ENCODE results near the gene SUGP2. TPM values are rescaled to one million over a fixed set of nuclear protein-coding genes. Genes with fewer than 3 reads are reported as not detected.

SUGP2 gene
- total RNA-seq, 1 donor from 2014 or later: 24.8 TPM

DNA sequence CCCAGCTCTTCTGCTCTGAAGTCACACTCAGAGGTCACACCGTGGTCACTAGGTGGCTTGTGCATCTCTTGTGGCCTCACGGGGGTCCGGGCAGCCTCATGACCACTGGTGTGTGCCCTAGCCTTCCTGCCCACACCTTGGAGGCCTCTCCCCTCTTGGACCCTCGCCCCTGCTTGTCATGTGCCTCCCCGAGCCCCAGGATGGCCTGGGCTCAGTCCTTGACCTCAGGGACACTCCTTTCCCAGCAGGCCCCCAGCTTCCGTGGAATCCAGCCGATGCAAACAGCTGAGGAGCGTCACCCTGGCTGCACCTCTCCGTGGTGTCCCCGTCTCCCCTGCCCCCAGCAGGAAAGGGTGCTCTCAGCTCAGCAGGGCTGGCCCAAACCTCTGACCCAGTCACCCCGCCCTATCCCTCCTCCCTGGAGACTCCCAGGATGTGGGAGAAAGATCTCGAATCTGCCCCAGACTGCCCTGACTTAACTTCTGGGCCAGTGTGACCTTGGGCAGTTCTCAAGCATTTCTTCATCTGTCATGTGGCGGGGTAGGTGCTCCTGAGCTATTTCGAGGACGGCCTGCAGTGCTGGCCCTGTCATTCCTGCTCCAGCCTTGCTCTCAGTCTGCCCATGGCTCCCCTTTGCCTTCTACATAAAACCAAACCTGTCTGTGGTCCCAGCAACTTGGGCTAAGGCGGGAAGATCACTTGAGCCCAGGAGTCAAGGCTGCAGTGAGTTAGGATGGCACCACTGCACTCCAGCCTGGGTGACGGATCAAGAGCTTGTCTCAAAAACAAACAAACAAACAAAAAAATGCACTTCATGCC lies 25.9 kb upstream of the SUGP2 start:
- no peak overlapping the region for H3K4me3 ChIP-seq (ENCODE audit: low read depth, low read length)
- TF ChIP-seq, protein P1, sequence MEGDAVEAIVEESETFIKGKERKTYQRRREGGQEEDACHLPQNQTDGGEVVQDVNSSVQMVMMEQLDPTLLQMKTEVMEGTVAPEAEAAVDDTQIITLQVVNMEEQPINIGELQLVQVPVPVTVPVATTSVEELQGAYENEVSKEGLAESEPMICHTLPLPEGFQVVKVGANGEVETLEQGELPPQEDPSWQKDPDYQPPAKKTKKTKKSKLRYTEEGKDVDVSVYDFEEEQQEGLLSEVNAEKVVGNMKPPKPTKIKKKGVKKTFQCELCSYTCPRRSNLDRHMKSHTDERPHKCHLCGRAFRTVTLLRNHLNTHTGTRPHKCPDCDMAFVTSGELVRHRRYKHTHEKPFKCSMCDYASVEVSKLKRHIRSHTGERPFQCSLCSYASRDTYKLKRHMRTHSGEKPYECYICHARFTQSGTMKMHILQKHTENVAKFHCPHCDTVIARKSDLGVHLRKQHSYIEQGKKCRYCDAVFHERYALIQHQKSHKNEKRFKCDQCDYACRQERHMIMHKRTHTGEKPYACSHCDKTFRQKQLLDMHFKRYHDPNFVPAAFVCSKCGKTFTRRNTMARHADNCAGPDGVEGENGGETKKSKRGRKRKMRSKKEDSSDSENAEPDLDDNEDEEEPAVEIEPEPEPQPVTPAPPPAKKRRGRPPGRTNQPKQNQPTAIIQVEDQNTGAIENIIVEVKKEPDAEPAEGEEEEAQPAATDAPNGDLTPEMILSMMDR (conservative IDR thresholded peaks at IDR 0.05; ENCODE audit: low read depth, low read length): no peak
- DNase-seq (ENCODE audit: low read depth): no peak

- TF ChIP-seq, protein P1 (conservative IDR thresholded peaks at IDR 0.05; ENCODE audit: low read depth, low read length): no peak
- no peak for DNase-seq (ENCODE audit: low read depth)
- H3K4me3 ChIP-seq (ENCODE audit: low read depth, low read length): no peak overlapping the region
These were observed 24.4 kb upstream of the SUGP2 start for GRCh38 chr19:19057720-19058119.

DNA sequence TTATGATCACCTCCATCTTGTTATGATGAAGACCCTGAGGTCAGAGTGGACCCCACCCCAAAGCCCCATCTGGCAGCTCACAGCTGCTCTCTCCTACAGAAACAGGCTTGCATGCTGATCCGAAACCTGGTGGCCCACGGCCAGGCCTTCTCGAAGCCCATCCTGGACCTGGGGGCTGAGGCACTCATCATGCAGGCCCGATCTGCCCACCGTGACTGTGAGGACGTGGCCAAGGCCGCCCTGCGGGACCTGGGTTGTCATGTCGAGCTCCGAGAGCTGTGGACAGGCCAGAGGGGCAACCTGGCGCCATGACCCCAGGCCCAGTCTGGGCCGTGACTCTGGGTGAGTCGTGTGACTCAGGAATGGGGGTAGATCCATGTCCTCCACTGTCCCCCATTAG lies 24.0 kb upstream of the SUGP2 start:
- TF ChIP-seq, protein P1 (conservative IDR thresholded peaks at IDR 0.05; ENCODE audit: low read depth, low read length): no peak
- DNase-seq (ENCODE audit: low read depth): no peak
- H3K4me3 ChIP-seq (ENCODE audit: low read depth, low read length): no peak overlapping the region

DNA sequence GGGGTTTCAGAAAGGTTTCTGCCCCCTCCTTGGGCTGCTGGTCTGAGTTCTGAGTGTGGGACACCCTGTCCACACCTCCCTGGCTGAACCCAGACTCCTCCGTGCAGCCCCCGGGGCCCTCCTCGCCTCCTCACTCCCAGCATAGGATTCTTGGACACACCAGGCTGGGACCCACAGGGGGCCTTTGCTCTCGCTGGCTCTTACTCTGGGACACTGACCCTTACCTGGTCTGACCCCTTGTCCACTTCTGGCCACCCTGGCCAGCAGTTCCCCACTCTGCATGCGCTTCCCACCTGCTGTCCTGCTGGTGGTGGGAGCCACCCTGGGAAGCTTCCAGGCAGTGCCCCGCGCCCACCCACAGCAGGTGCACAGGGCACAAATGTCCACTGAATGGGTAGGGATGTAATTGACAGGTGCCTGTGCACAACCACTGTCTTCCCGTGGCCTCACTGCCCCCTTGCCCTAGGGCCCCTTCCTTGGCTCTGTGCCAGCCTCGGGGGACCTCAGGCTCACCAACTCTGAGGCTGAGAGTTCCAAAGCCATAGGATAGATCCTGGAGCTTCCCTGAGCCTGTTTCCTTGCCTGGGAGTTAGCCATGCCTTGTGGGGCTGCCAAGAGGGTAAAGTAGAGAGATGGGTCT lies 23.4 kb upstream of the SUGP2 start:
- no peak overlapping the region for H3K4me3 ChIP-seq (ENCODE audit: low read depth, low read length)
- no peak for DNase-seq (ENCODE audit: low read depth)
- TF ChIP-seq, protein P1 (conservative IDR thresholded peaks at IDR 0.05; ENCODE audit: low read depth, low read length): no peak

GRCh38 chr19:19055701-19056100 lies 22.4 kb upstream of the SUGP2 start:
- H3K4me3 ChIP-seq (ENCODE audit: low read depth, low read length): no peak overlapping the region
- no peak for DNase-seq (ENCODE audit: low read depth)
- TF ChIP-seq, protein P1 (conservative IDR thresholded peaks at IDR 0.05; ENCODE audit: low read depth, low read length): no peak

DNA sequence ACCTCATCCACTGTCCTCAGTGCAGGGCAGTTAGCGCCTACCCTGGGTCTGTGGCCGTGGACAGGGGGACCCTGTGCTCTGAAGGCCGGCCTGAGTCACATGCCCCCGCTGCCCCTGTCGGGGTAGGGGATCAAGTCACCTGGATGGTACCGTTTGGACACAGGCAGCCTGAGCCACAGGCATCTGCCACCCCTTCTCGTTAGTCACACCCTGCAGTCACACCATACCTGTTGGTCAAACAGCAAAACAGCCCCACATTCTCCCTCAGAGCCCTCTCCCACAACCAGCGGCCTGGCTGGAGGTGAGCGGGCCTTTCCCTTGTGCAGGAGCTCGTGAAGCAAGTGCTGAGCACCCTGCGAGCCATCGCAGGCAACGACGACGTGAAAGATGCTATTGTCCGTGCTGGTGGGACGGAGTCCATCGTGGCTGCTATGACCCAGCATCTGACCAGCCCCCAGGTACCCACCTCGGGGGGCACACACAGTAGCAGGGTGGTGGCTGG lies 21.7 kb upstream of the SUGP2 start:
- TF ChIP-seq, protein P1 (conservative IDR thresholded peaks at IDR 0.05; ENCODE audit: low read depth, low read length): no peak
- no peak for DNase-seq (ENCODE audit: low read depth)
- H3K4me3 ChIP-seq (ENCODE audit: low read depth, low read length): no peak overlapping the region
